ENCODE measurements around the gene BCORL1. TPM values are rescaled to one million over a fixed set of nuclear protein-coding genes. Genes with fewer than 3 reads are reported as not detected.
A peak's percentile ranks its signal among the peaks of the same experiment; 100 is the strongest.

Gene BCORL1
- total RNA-seq, 1 donor: 2.6 TPM

DNA sequence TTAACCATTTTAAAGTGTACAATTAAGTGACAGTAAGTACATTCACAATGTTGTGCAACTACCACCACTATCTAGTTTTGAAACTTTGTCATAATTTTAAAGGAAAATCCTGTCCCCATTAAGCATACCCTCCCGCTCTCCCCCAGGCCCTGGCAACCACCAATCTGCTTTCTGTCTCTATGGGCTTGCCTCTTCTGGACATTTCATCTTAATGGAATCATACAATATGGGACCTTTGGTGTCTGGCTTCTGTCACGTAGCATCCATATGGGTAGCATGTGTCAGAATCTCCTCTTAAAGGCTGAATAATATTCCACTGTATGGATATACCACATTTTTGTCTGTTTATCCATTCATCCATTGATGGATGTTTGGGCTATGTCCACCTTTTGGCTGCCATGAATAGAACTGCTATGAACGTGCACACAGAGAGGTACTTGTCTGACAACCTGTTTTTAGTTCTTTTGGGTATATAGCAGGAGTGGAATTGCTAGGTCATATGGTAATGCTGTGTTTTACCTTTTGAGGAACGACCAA, 66.3 kb downstream of the BCORL1 start:
- no peak for DNase-seq (ENCODE audit: low read depth)
- no peak overlapping the region for H3K4me3 ChIP-seq (ENCODE audit: low read depth, low read length)
- TF ChIP-seq, protein P1, sequence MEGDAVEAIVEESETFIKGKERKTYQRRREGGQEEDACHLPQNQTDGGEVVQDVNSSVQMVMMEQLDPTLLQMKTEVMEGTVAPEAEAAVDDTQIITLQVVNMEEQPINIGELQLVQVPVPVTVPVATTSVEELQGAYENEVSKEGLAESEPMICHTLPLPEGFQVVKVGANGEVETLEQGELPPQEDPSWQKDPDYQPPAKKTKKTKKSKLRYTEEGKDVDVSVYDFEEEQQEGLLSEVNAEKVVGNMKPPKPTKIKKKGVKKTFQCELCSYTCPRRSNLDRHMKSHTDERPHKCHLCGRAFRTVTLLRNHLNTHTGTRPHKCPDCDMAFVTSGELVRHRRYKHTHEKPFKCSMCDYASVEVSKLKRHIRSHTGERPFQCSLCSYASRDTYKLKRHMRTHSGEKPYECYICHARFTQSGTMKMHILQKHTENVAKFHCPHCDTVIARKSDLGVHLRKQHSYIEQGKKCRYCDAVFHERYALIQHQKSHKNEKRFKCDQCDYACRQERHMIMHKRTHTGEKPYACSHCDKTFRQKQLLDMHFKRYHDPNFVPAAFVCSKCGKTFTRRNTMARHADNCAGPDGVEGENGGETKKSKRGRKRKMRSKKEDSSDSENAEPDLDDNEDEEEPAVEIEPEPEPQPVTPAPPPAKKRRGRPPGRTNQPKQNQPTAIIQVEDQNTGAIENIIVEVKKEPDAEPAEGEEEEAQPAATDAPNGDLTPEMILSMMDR (IDR thresholded peaks at IDR 0.05; ENCODE audit: insufficient read depth, low read depth, low read length): no peak

DNA sequence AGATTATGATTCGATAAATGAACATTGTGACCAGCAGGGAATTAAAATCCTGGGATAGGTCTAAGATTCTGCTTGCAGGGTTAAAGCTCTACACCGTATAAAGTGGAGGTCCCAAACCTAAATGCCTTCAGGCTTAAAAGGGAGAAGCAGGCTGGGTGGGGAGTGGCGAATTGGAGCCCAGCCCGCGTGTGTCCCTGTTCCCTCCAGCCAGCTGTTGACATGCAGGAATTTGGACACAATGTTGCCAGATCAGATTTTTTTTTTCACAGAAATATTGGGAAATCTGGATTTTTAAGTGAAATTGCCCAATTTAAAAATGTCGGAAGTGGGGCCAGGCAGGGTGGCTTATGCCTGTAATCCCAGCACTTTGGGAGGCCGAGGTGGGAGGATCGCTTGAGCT, 67.4 kb downstream of the BCORL1 start:
- TF ChIP-seq, protein P1 (IDR thresholded peaks at IDR 0.05; ENCODE audit: insufficient read depth, low read depth, low read length): no peak
- H3K4me3 ChIP-seq (ENCODE audit: low read depth, low read length): no peak overlapping the region
- no peak for DNase-seq (ENCODE audit: low read depth)

DNA sequence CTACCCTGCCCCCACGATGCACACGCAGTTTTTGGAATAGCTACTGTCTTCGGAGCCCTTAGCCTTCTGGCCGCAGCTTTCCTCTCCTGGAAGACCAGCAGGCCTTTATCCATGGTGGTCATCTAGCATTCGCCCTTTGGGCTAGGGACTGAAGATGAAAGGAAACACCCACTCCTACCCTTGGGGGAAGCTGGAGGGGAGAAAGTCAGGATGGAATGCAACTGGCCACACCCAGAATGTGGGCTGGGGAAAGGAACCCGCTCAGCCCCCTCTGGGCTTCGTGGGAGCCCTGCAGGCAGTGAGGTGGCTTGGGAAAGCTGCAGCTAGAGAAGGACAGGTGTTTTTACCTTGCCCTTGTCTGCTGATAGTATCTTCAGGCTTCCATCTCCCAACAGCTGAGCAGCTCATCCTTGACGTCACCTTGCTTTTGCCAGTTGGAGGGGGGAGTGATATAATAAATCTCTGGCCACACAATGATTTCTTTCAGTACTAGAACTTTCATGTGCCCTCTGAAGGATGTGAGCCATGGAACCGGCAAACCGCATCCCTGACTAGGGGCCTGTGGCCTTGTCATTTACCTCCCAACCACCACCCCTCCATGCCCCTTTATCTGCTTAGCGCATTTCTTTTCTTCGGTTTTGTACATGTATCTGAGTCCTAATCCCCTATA, 68.9 kb downstream of the BCORL1 start:
- no peak for DNase-seq (ENCODE audit: low read depth)
- TF ChIP-seq, protein P1 (IDR thresholded peaks at IDR 0.05; ENCODE audit: insufficient read depth, low read depth, low read length): no peak
- H3K4me3 ChIP-seq (ENCODE audit: low read depth, low read length): no peak overlapping the region

- no peak for DNase-seq (ENCODE audit: low read depth)
- no peak overlapping the region for H3K4me3 ChIP-seq (ENCODE audit: low read depth, low read length)
- TF ChIP-seq, protein P1 (IDR thresholded peaks at IDR 0.05; ENCODE audit: insufficient read depth, low read depth, low read length): no peak
These were observed 70.8 kb downstream of the BCORL1 start for GRCh38 chrX:130053236-130053635.

GRCh38 chrX:130055103-130055502, 72.7 kb downstream of the BCORL1 start:
- no peak overlapping the region for H3K4me3 ChIP-seq (ENCODE audit: low read depth, low read length)
- TF ChIP-seq, protein P1 (IDR thresholded peaks at IDR 0.05; ENCODE audit: insufficient read depth, low read depth, low read length): no peak
- peak; percentile 17 for DNase-seq (ENCODE audit: low read depth)

DNA sequence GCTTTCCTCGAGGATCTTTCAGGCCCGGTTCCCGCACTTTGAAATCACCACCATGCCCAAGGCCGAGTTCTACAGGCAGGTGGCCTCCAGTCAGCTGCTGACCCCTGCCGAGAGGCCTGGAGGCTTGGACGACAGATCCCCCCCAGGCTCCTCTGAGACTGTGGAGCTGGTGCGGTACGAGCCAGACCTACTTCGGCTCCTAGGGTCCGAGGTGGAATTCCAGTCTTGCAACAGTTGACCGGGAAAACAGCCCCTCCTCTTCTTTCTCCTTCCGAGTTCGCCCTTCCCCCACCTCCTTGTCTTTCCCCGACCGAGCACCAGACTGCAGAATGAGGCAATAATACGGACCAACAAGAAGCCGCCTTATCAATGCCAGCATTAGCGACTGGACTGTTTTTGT, 73.5 kb downstream of the BCORL1 start:
- TF ChIP-seq, protein P1 (IDR thresholded peaks at IDR 0.05; ENCODE audit: insufficient read depth, low read depth, low read length): no peak
- no peak overlapping the region for H3K4me3 ChIP-seq (ENCODE audit: low read depth, low read length)
- no peak for DNase-seq (ENCODE audit: low read depth)

- TF ChIP-seq, protein P1 (IDR thresholded peaks at IDR 0.05; ENCODE audit: insufficient read depth, low read depth, low read length): no peak
- no peak overlapping the region for H3K4me3 ChIP-seq (ENCODE audit: low read depth, low read length)
- DNase-seq (ENCODE audit: low read depth): no peak
These were observed 74.8 kb downstream of the BCORL1 start for GRCh38 chrX:130057209-130057608.

Measured in fibroblast of villous mesenchyme (primary cell).